CD14-positive monocyte (primary cell): ENCODE results near the gene GPC6. TPM values are rescaled to one million over a fixed set of nuclear protein-coding genes. Genes with fewer than 3 reads are reported as not detected.

Source experiments
- DNase-seq, 3 donors: peaks; one replicate each; pipeline ENCODE4 v3.0.0-alpha.2; 2011 to 2022
- H2AFZ ChIP-seq: 2 replicates; pipeline ENCODE4 v1.6.0; 2012; ENCODE audit warnings: mild to moderate bottlenecking, low read depth, low read length, inconsistent platforms; ENCODE audit not compliant: insufficient read depth, poor library complexity, severe bottlenecking
- H3K27ac ChIP-seq, 2 donors: 1 replicate in 1 of 2; 2 replicates in 1 of 2; pipeline ENCODE4 v1.5.1; 2012 to 2013; ENCODE audit warnings: low read length in 2 of 2, control low read depth in 1 of 2, inconsistent platforms in 1 of 2, low read depth in 1 of 2, mild to moderate bottlenecking in 1 of 2
- H3K27me3 ChIP-seq, 2 donors: one replicate each; pipeline versions ENCODE4 v1.6.0 to v1.6.1; 2011 to 2013; ENCODE audit warnings: low read length in 2 of 2; ENCODE audit not compliant: control insufficient read depth in 2 of 2, insufficient read depth in 2 of 2
- H3K36me3 ChIP-seq, 2 donors: replicated peaks in 1 of 2; 1 replicate in 1 of 2; 2 replicates in 1 of 2; pipeline versions ENCODE4 v1.5.1 to v1.6.1; 2012 to 2013; ENCODE audit warnings: low read length in 2 of 2, control low read depth in 1 of 2, inconsistent platforms in 1 of 2, mild to moderate bottlenecking in 1 of 2; ENCODE audit not compliant: insufficient read depth in 2 of 2, control insufficient read depth in 1 of 2
- H3K4me1 ChIP-seq, 2 donors: 1 replicate in 1 of 2; 2 replicates in 1 of 2; pipeline versions ENCODE4 v1.5.1 to v1.6.1; 2012 to 2013; ENCODE audit warnings: low read length in 2 of 2, control low read depth in 1 of 2, inconsistent platforms in 1 of 2, mild to moderate bottlenecking in 1 of 2, moderate library complexity in 1 of 2; ENCODE audit not compliant: insufficient read depth in 2 of 2, control insufficient read depth in 1 of 2
- H3K4me2 ChIP-seq: replicated peaks from 2 replicates; pipeline ENCODE3; 2012; ENCODE audit warnings: low read length, moderate library complexity, mild to moderate bottlenecking; ENCODE audit not compliant: poor library complexity, severe bottlenecking; ENCODE audit errors: extremely low read depth
- H3K4me3 ChIP-seq, 3 experiments: fragments of 200-600 bp in 1 of 3; sonication (generic) in 1 of 3; replicated peaks in 1 of 3; 1 replicate in 2 of 3; 2 replicates in 1 of 3; pipeline ENCODE4 v1.5.1; 2011 to 2013; ENCODE audit warnings: low read length in 3 of 3, mild to moderate bottlenecking in 3 of 3, control low read depth in 2 of 3, low read depth in 2 of 3, inconsistent platforms in 1 of 3, moderate library complexity in 1 of 3
- H3K79me2 ChIP-seq: 2 replicates; pipeline ENCODE4 v1.6.0; 2012; ENCODE audit warnings: mild to moderate bottlenecking, control low read depth, inconsistent platforms, low read length, moderate library complexity; ENCODE audit not compliant: insufficient read depth
- H3K9ac ChIP-seq: 2 replicates; pipeline ENCODE4 v1.6.0; 2017; ENCODE audit warnings: low read length, mild to moderate bottlenecking; ENCODE audit not compliant: insufficient read depth, poor library complexity, severe bottlenecking
- H3K9me3 ChIP-seq, 2 donors: replicated peaks in 1 of 2; 1 replicate in 1 of 2; 2 replicates in 1 of 2; pipeline versions ENCODE4 v1.5.1 to v1.6.1; 2012 to 2013; ENCODE audit warnings: low read length in 2 of 2, control low read depth in 1 of 2; ENCODE audit not compliant: control insufficient read depth in 1 of 2, insufficient read depth in 1 of 2
- H4K20me1 ChIP-seq: 2 replicates; pipeline ENCODE4 v1.6.0; 2012; ENCODE audit warnings: mild to moderate bottlenecking, low read length, control low read depth, moderate library complexity; ENCODE audit not compliant: insufficient read depth
- H3K27ac Mint-ChIP-seq, 7 donors: one replicate each; pipeline ENCODE4 v1.8.0; 2020; ENCODE audit warnings: mild to moderate bottlenecking in 7 of 7, mixed read lengths in 7 of 7, moderate library complexity in 6 of 7, inconsistent platforms in 2 of 7
- H3K27me3 Mint-ChIP-seq, 3 donors: one replicate each; pipeline ENCODE4 v1.8.0; 2021 to 2022; ENCODE audit warnings: low read depth in 3 of 3, mild to moderate bottlenecking in 3 of 3, mixed read lengths in 3 of 3, moderate library complexity in 3 of 3, inconsistent platforms in 1 of 3
- H3K36me3 Mint-ChIP-seq, 2 donors: one replicate each; pipeline ENCODE4 v1.8.0; 2020; ENCODE audit warnings: mixed read lengths in 2 of 2, inconsistent platforms in 1 of 2, mild to moderate bottlenecking in 1 of 2
- H3K4me1 Mint-ChIP-seq: one replicate; pipeline ENCODE4 v1.8.0; 2020; ENCODE audit warnings: mild to moderate bottlenecking, mixed read lengths
- H3K4me3 Mint-ChIP-seq, 2 donors: one replicate each; pipeline ENCODE4 v1.8.0; 2020; ENCODE audit warnings: mild to moderate bottlenecking in 2 of 2, mixed read lengths in 2 of 2, moderate library complexity in 1 of 2
- H3K9me3 Mint-ChIP-seq, 7 donors: one replicate each; pipeline ENCODE4 v1.8.0; 2020 to 2022; ENCODE audit warnings: mixed read lengths in 7 of 7, mild to moderate bottlenecking in 6 of 7, moderate library complexity in 6 of 7, inconsistent platforms in 2 of 7
- CTCF ChIP-seq: fragments of 200-600 bp; IDR thresholded peaks from one replicate; pipeline ENCODE4 v1.8.0; 2022; ENCODE audit warnings: antibody characterized with exemption, mild to moderate bottlenecking
- WGBS: methylation state at CpG from one replicate; pipeline ENCODE4 v1.1.5; 2013; ENCODE audit warnings: missing lambda C conversion rate; ENCODE audit not compliant: insufficient coverage; 5-methylcytosine and 5-hydroxymethylcytosine counted together
- intact Hi-C, 2 donors: fragments of 100-400 bp; cut with micrococcal nuclease; formaldehyde crosslinking; loops; one replicate each; pipeline versions ENCODE4 v1.15.0 to v1.15.1; 2023
- polyA plus RNA-seq, 3 donors: library from polyadenylated mRNA; depleted of rRNA in 1 of 3; unstranded in 2 of 3; stranded (reverse) in 1 of 3; fragments of 300-500 nt in 2 of 3; fragments of >200 nt in 1 of 3; fragmentation: Illumina TruSeq in 2 of 3; gene quantifications; 1 replicate in 2 of 3; 2 replicates in 1 of 3; pipeline ENCODE4 v1.2.3, GENCODE V29; 2012 to 2021

Gene GPC6
- polyA plus RNA-seq, 3 donors: not detected

- no peaks in the 10 kb centered on the region for H3K4me1 Mint-ChIP-seq
- no peaks in the 10 kb centered on the region for H3K9me3 ChIP-seq
- H3K4me3 Mint-ChIP-seq: no peak overlapping the region
- H3K27ac ChIP-seq: no peak overlapping the region
- H3K4me2 ChIP-seq: no peak overlapping the region
- no peak overlapping the region for H3K4me3 ChIP-seq
- no peaks in the 10 kb centered on the region for H3K36me3 ChIP-seq
- no peaks in the 10 kb centered on the region for H4K20me1 ChIP-seq
- intact Hi-C loops: no loop called here
- no peak overlapping the region for H2AFZ ChIP-seq
- H3K4me1 ChIP-seq: no peaks in the 10 kb centered on the region
- 17% methylated on average over 1 of the region's 3 CpGs for WGBS
- peaks cover 0 to 8% (median 3%) of the 10 kb centered on the region in 7 donors for H3K9me3 Mint-ChIP-seq
- no peak overlapping the region for H3K9ac ChIP-seq
- H3K27me3 ChIP-seq: peaks cover 9 to 12% of the 10 kb centered on the region in 2 donors
- H3K36me3 Mint-ChIP-seq: no peaks in the 10 kb centered on the region
- no peak for DNase-seq
- no peak for TF ChIP-seq CTCF
- no peaks in the 10 kb centered on the region for H3K79me2 ChIP-seq
- peaks cover 2 to 20% (median 13%) of the 10 kb centered on the region in 3 donors for H3K27me3 Mint-ChIP-seq
- no peak overlapping the region for H3K27ac Mint-ChIP-seq
Observed at GRCh38 chr13:94411747-94412146, 1185.1 kb downstream of the GPC6 start.

GRCh38 chr13:94412870-94413597 lies 1186.4 kb downstream of the GPC6 start:
- Mint-ChIP-seq H3K27ac (no peak overlapping the region), H3K4me3 (no peak overlapping the region), H3K4me1 (no peaks in the 10 kb centered on the region), H3K36me3 (no peaks in the 10 kb centered on the region), H3K27me3 (peaks cover 6 to 20% (median 13%) of the 10 kb centered on the region in 3 donors), H3K9me3 (peaks cover 3 to 12% (median 8%) of the 10 kb centered on the region in 7 donors)
- no peaks in the 10 kb centered on the region for H3K4me1 ChIP-seq
- H3K27me3 ChIP-seq: peaks cover 12 to 15% of the 10 kb centered on the region in 2 donors
- no peaks in the 10 kb centered on the region for H4K20me1 ChIP-seq
- no peak overlapping the region for H3K27ac ChIP-seq
- no peak overlapping the region for H3K4me3 ChIP-seq
- peaks cover 0 to 9% of the 10 kb centered on the region in 2 donors for H3K9me3 ChIP-seq
- no peaks in the 10 kb centered on the region for H3K79me2 ChIP-seq
- no peak for TF ChIP-seq CTCF
- no peaks in the 10 kb centered on the region for H3K36me3 ChIP-seq
- DNase-seq: no peak
- no peak overlapping the region for H3K9ac ChIP-seq
- intact Hi-C loops: no loop called here
- H3K4me2 ChIP-seq: no peak overlapping the region
- no CpG with 5 or more reads among the region's 3 CpGs for WGBS
- H2AFZ ChIP-seq: no peak overlapping the region
